ENCODE results near the gene OST4. TPM values are rescaled to one million over a fixed set of nuclear protein-coding genes. Genes with fewer than 3 reads are reported as not detected.

OST4 gene
- total RNA-seq, 1 experiment from 2014 or later: 172 TPM

GRCh38 chr2:27105981-27106380 is 34.5 kb upstream of the OST4 start:
- intact Hi-C loops (cut with micrococcal nuclease; ENCODE audit: unreplicated experiment): no loop called here
- no TSS peak for BruUV-seq (replicated peaks)
- TF ChIP-seq CTCF (IDR thresholded peaks at IDR 0.05; ENCODE audit: unreplicated experiment): no peak
- Mint-ChIP-seq H3K36me3 (ENCODE audit: insufficient read depth, unreplicated experiment) (no peaks in the 10 kb centered on the region), H3K27ac (ENCODE audit: unreplicated experiment) (no peak overlapping the region), H3K27me3 (ENCODE audit: unreplicated experiment) (no peaks in the 10 kb centered on the region), H3K4me3 (ENCODE audit: low read depth, unreplicated experiment) (no peak overlapping the region), H3K4me1 (ENCODE audit: low read depth, unreplicated experiment) (no peaks in the 10 kb centered on the region), H3K9me3 (ENCODE audit: low read depth, unreplicated experiment) (no peaks in the 10 kb centered on the region)
- CTCF ChIA-PET: interaction anchor here (0.6 kb wide), 1 partner anchor 1248 kb away, joined by 5 read pairs; no protein-coding TSS in a partner anchor
- DNase-seq: no peak

- Mint-ChIP-seq H3K36me3 (ENCODE audit: insufficient read depth, unreplicated experiment) (no peaks in the 10 kb centered on the region), H3K4me3 (ENCODE audit: low read depth, unreplicated experiment) (no peak overlapping the region), H3K4me1 (ENCODE audit: low read depth, unreplicated experiment) (no peaks in the 10 kb centered on the region), H3K9me3 (ENCODE audit: low read depth, unreplicated experiment) (no peaks in the 10 kb centered on the region), H3K27me3 (ENCODE audit: unreplicated experiment) (no peaks in the 10 kb centered on the region), H3K27ac (ENCODE audit: unreplicated experiment) (no peak overlapping the region)
- CTCF ChIA-PET: no interaction called here
- TF ChIP-seq CTCF (IDR thresholded peaks at IDR 0.05; ENCODE audit: unreplicated experiment): no peak
- intact Hi-C loops (cut with micrococcal nuclease; ENCODE audit: unreplicated experiment): no loop called here
- no peak for DNase-seq
- BruUV-seq (replicated peaks): no TSS peak
Measured at GRCh38 chr2:27102329-27102728, 30.9 kb upstream of the OST4 start.

GRCh38 chr2:27100036-27100435 is 28.6 kb upstream of the OST4 start:
- H3K27ac Mint-ChIP-seq (ENCODE audit: unreplicated experiment): no peak overlapping the region
- no peaks in the 10 kb centered on the region for H3K9me3 Mint-ChIP-seq (ENCODE audit: low read depth, unreplicated experiment)
- H3K36me3 Mint-ChIP-seq (ENCODE audit: insufficient read depth, unreplicated experiment): no peaks in the 10 kb centered on the region
- H3K27me3 Mint-ChIP-seq (ENCODE audit: unreplicated experiment): no peaks in the 10 kb centered on the region
- no peaks in the 10 kb centered on the region for H3K4me1 Mint-ChIP-seq (ENCODE audit: low read depth, unreplicated experiment)
- BruUV-seq (replicated peaks): no TSS peak
- no peak for TF ChIP-seq CTCF (IDR thresholded peaks at IDR 0.05; ENCODE audit: unreplicated experiment)
- intact Hi-C loops (cut with micrococcal nuclease; ENCODE audit: unreplicated experiment): no loop called here
- DNase-seq: no peak
- no peak overlapping the region for H3K4me3 Mint-ChIP-seq (ENCODE audit: low read depth, unreplicated experiment)
- CTCF ChIA-PET: interaction anchor here (1.7 to 2.3 kb wide), 2 partner anchors 91 to 180 kb away, joined by 11 read pairs; no protein-coding TSS in a partner anchor

- no peaks in the 10 kb centered on the region for H3K36me3 Mint-ChIP-seq (ENCODE audit: insufficient read depth, unreplicated experiment)
- no peak for TF ChIP-seq CTCF (IDR thresholded peaks at IDR 0.05; ENCODE audit: unreplicated experiment)
- H3K4me1 Mint-ChIP-seq (ENCODE audit: low read depth, unreplicated experiment): peaks cover 3% of the 10 kb centered on the region
- CTCF ChIA-PET: interaction anchor here (1.7 to 2.3 kb wide), 2 partner anchors 92 to 181 kb away, joined by 11 read pairs; no protein-coding TSS in a partner anchor
- H3K27me3 Mint-ChIP-seq (ENCODE audit: unreplicated experiment): no peaks in the 10 kb centered on the region
- no peak for DNase-seq
- no peak overlapping the region for H3K4me3 Mint-ChIP-seq (ENCODE audit: low read depth, unreplicated experiment)
- no TSS peak for BruUV-seq (replicated peaks)
- H3K27ac Mint-ChIP-seq (ENCODE audit: unreplicated experiment): no peak overlapping the region
- intact Hi-C loops (cut with micrococcal nuclease; ENCODE audit: unreplicated experiment): loop anchor here (2.0 kb wide), 1 partner anchor 203 kb away; no protein-coding TSS in a partner anchor
- no peaks in the 10 kb centered on the region for H3K9me3 Mint-ChIP-seq (ENCODE audit: low read depth, unreplicated experiment)
Measured at GRCh38 chr2:27099334-27099955, 28.0 kb upstream of the OST4 start.
